RWPE1 (cell line): ENCODE results near the gene PRPS1L1.

Experiments used
- CTCF ChIA-PET: fragments of 350-600 bp; sonication (Branson Sonifier 250); formaldehyde crosslinking; extraction: SDS; loops from one replicate; lab custom pipeline; 2021; lab: Yijun Ruan, JAX
- POLR2A ChIA-PET: fragments of 400-600 bp; formaldehyde crosslinking; extraction: SDS; loops from one replicate; lab custom pipeline; 2020; ENCODE audit warnings: antibody characterized with exemption; ENCODE audit not compliant: low non-redundant PET; lab: Yijun Ruan, JAX
- DNase-seq: peaks from one replicate; pipeline ENCODE4 v3.0.0; 2012; ENCODE audit warnings: low spot score
- H3K27ac ChIP-seq: fragments of 450-650 bp; 2 replicates; pipeline ENCODE4 v1.5.1; 2017
- TF ChIP-seq, protein P1 (sequence below): fragments of 450-650 bp; conservative IDR thresholded peaks from 2 replicates; pipeline ENCODE4 v1.5.1; 2017; ENCODE audit warnings: low read depth, mild to moderate bottlenecking

PRPS1L1 gene

DNA sequence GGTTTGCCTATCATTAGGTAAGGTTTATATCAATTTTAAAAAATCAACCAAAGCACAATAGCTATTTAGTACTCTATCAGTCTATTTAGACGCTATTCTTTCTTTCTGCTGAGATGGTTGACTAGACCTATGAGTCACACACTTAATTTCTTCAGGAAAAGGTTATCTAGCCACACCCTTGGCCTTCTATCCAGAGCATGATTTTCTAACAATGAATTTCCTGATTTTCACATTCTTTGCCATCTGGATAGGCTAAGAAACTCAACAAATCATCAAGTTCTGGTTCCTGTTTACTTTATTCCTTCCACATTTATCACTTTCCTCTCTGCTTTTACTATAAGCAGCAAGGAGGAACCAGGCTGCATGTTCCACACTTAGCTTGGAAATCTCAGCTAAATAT lies 8.1 kb downstream of the PRPS1L1 start:
- POLR2A ChIA-PET: no interaction called here
- CTCF ChIA-PET: interaction anchor here (0.6 kb wide), 1 partner anchor 1690 kb away, joined by 3 read pairs; the partner anchor contains the start of gene POLR1F
- DNase-seq: peak; percentile 70
- TF ChIP-seq, protein P1, sequence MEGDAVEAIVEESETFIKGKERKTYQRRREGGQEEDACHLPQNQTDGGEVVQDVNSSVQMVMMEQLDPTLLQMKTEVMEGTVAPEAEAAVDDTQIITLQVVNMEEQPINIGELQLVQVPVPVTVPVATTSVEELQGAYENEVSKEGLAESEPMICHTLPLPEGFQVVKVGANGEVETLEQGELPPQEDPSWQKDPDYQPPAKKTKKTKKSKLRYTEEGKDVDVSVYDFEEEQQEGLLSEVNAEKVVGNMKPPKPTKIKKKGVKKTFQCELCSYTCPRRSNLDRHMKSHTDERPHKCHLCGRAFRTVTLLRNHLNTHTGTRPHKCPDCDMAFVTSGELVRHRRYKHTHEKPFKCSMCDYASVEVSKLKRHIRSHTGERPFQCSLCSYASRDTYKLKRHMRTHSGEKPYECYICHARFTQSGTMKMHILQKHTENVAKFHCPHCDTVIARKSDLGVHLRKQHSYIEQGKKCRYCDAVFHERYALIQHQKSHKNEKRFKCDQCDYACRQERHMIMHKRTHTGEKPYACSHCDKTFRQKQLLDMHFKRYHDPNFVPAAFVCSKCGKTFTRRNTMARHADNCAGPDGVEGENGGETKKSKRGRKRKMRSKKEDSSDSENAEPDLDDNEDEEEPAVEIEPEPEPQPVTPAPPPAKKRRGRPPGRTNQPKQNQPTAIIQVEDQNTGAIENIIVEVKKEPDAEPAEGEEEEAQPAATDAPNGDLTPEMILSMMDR: no peak
- peak overlapping the region; percentile 74; the same call in 1 of the 2 replicates for H3K27ac ChIP-seq

DNA sequence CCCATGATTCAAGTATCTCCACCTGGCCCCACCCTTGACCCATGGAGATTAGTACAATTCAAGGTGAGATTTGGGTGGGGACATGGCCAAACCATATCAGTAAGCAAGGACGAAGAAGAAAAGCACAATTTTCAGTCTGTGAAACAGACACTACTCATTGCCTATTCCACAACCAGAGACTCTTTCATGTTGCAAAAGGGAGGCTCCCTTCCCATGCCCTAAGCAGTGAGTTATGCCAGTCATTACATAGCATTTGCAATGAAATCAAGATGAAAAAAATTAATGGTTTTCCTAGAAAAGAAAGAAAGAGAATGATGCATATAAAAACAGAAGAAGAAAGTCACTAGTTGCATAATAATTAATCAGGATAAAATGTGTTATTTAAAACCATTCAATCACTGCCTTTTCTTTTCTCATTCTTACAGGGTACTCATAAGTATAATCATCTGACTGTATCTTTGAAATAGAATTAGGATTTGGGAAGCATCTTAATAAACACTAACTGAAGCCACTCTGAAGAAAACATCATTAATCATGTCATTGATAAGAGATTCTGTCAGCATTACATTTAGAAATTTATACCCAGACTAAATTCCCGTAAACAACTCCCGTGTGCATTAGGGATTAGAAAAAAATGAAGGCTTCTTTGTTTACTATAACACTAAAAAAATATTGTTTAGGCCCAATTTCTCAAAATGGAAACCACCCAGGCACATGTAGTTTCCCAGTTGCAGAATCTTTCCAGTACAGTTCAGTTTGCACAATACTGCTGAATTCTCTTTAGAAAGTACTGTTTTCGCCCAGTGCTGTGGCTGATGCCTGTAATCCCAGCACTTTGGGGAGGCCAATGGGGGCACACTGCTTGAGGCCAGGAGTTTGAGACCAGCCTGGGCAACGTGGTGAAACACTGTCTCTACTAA lies 9.1 kb downstream of the PRPS1L1 start:
- POLR2A ChIA-PET: no interaction called here
- TF ChIP-seq, protein P1: no peak
- peak overlapping the region; percentile 74 for H3K27ac ChIP-seq
- DNase-seq: no peak
- CTCF ChIA-PET: interaction anchor here (0.6 kb wide), 1 partner anchor 1691 kb away, joined by 3 read pairs; the partner anchor contains the start of gene POLR1F

DNA sequence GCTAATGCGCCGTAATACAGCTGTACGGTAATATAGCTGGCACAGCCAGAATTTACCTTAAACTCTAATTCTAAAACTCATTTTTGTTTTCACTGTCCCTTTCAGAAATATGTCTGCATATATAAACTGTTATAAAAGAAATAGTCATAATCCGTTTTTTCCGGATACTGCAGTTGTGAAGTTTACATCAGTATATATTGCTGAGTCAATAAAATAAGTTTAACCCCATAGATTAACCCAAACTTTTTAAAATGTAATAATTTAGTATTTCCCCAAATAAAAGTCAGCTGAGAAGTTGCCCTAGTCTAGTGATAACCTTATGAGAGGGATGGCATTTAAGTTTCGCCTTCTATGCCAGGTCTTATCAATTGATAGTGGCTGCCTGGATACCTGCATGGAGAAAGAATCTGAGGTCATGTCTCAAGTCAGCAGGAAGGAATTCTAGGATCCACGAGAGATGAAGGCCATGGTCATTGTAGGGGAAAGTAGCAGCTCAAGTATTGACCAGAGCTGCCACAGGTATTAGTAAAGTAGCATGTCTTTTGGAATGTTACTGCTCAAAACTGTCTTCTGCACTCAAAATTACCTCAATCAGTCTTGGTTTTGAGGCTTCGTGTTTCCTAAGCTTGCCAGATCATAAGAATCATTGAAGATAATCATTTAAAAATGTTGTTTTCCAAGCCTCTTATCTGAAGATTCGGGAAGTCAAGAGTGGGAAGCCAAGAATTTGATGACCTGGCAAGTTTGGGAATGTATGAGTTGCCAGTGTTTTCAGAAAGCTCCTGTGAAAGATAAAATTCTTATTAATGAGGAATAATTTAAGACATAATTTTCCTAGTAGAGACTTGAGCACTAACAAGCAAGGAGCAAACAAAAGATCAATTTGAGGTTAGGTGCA lies 10.8 kb downstream of the PRPS1L1 start:
- no peak for DNase-seq
- POLR2A ChIA-PET: no interaction called here
- TF ChIP-seq, protein P1: no peak
- CTCF ChIA-PET: no interaction called here
- no peak overlapping the region for H3K27ac ChIP-seq

DNA sequence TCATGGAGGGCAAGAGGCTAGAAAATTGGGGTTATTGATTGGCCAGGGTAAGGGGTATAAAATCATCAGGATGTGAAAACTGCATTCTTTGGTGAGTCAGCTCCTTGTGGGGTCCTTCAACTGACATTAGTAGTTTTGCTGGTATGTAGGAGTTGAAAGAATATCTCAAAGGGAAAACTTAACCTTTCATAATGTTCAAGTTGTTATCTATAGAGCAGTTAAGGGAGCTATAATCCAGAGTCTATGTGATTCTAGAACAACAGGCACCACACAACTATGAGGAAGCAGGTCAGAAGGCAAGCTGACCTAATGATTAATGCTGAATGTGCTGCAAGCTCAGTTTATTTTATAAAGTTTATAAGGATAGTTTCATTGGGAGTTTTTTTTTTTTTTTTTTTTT lies 13.7 kb downstream of the PRPS1L1 start:
- CTCF ChIA-PET: no interaction called here
- TF ChIP-seq, protein P1: no peak
- DNase-seq: no peak
- POLR2A ChIA-PET: no interaction called here
- H3K27ac ChIP-seq: no peak overlapping the region

DNA sequence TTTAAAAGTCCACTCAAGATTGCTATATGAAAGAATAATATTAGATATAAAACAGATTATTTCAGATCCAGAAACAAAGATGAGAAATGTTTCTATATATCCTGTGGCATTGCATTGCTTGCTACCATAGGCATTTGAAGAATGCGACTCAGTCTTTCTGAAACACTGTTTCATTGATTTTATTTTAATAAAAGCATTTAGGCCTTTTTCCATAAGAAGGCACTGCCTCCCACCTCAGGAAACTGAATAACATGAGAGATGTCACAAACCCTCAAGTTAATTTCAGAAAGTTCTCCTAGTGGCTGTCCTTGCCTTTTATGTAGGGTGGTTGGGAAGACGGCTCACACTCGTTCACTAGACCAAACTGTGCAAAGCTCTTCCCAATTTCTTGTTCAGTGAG lies 23.3 kb downstream of the PRPS1L1 start:
- ChIA-PET POLR2A (no interaction called here), CTCF (no interaction called here)
- no peak overlapping the region for H3K27ac ChIP-seq
- no peak for DNase-seq
- TF ChIP-seq, protein P1: no peak
